ENCODE data around the gene SCGB1D1. TPM values are rescaled to one million over a fixed set of nuclear protein-coding genes. Genes with fewer than 3 reads are reported as not detected.

Gene SCGB1D1
- total RNA-seq, 2 donors from 2014 or later: not detected

- no peaks in the 10 kb centered on the region for H3K36me3 ChIP-seq
- no peak for DNase-seq (ENCODE audit: low spot score)
- H3K9me3 ChIP-seq: peaks cover 14 to 32% of the 10 kb centered on the region in 2 donors
- TF ChIP-seq, protein P1, sequence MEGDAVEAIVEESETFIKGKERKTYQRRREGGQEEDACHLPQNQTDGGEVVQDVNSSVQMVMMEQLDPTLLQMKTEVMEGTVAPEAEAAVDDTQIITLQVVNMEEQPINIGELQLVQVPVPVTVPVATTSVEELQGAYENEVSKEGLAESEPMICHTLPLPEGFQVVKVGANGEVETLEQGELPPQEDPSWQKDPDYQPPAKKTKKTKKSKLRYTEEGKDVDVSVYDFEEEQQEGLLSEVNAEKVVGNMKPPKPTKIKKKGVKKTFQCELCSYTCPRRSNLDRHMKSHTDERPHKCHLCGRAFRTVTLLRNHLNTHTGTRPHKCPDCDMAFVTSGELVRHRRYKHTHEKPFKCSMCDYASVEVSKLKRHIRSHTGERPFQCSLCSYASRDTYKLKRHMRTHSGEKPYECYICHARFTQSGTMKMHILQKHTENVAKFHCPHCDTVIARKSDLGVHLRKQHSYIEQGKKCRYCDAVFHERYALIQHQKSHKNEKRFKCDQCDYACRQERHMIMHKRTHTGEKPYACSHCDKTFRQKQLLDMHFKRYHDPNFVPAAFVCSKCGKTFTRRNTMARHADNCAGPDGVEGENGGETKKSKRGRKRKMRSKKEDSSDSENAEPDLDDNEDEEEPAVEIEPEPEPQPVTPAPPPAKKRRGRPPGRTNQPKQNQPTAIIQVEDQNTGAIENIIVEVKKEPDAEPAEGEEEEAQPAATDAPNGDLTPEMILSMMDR (IDR thresholded peaks at IDR 0.05): no peak
- no peak overlapping the region for H3K4me3 ChIP-seq
- H3K27ac ChIP-seq: no peak overlapping the region
- no peaks in the 10 kb centered on the region for H3K4me1 ChIP-seq
- no peaks in the 10 kb centered on the region for H3K27me3 ChIP-seq
Measured at GRCh38 chr11:62221498-62221897, 31.5 kb downstream of the SCGB1D1 start.

- Histone ChIP-seq H3K4me3 (no peak overlapping the region), H3K27me3 (no peaks in the 10 kb centered on the region), H3K9me3 (peaks cover 14 to 32% of the 10 kb centered on the region in 2 donors), H3K27ac (no peak overlapping the region), H3K4me1 (no peaks in the 10 kb centered on the region), H3K36me3 (no peaks in the 10 kb centered on the region)
- TF ChIP-seq, protein P1 (IDR thresholded peaks at IDR 0.05): no peak
- no peak for DNase-seq (ENCODE audit: low spot score)
Measured at GRCh38 chr11:62223095-62223494, 33.1 kb downstream of the SCGB1D1 start.

- Histone ChIP-seq H3K27ac (no peak overlapping the region), H3K9me3 (no peaks in the 10 kb centered on the region), H3K4me3 (no peak overlapping the region), H3K4me1 (no peaks in the 10 kb centered on the region), H3K36me3 (no peaks in the 10 kb centered on the region), H3K27me3 (no peaks in the 10 kb centered on the region)
- DNase-seq (ENCODE audit: low spot score): no peak
- TF ChIP-seq, protein P1 (IDR thresholded peaks at IDR 0.05): no peak
Measured at GRCh38 chr11:62233730-62234129, 43.7 kb downstream of the SCGB1D1 start.

DNA sequence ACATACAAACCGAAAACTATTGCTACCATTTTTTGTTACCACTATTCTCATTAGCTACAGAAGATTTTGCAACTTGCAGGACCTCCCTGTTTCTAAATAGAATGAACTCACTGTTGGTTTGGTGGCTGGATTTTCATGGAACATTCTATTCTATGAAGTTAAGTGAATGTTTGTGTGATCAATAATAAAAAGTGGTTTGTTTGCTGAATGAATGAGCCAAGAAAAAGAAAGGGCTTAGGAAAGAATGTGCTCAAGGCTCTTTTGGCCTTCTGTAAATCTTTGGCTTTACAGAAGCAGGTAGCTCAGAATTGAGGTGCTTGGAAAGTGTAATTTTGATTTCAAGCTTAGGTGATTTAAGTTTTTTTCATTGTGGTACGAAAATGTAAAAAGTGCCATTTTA lies 46.2 kb downstream of the SCGB1D1 start:
- no peaks in the 10 kb centered on the region for H3K36me3 ChIP-seq
- H3K27ac ChIP-seq: no peak overlapping the region
- H3K27me3 ChIP-seq: no peaks in the 10 kb centered on the region
- TF ChIP-seq, protein P1 (IDR thresholded peaks at IDR 0.05): no peak
- no peak for DNase-seq (ENCODE audit: low spot score)
- H3K9me3 ChIP-seq: no peaks in the 10 kb centered on the region
- no peak overlapping the region for H3K4me3 ChIP-seq
- no peaks in the 10 kb centered on the region for H3K4me1 ChIP-seq

DNA sequence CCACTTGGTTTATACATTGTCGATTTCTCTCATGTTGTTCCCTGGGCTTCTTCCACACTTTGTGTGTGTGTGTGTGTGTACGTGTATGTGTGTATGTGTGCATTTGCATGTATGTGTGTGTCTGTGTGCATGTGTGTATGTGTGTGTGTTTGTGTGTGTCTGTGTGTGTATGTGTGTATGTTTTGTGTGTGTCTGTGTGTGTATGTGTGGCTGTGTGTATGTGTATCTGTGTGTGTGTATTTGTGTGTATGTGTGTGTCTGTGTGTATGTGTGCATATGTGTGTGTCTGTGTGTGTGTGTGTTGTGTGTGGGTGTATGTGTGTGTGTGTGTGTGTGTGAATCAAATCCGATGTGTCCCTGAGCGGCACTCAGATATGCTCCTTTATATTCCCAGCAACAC lies 47.5 kb downstream of the SCGB1D1 start:
- Histone ChIP-seq H3K27me3 (no peaks in the 10 kb centered on the region), H3K27ac (no peak overlapping the region), H3K4me3 (no peak overlapping the region), H3K4me1 (peaks cover 0 to 4% of the 10 kb centered on the region in 2 donors), H3K9me3 (no peaks in the 10 kb centered on the region), H3K36me3 (no peaks in the 10 kb centered on the region)
- no peak for DNase-seq (ENCODE audit: low spot score)
- TF ChIP-seq, protein P1 (IDR thresholded peaks at IDR 0.05): no peak

DNA sequence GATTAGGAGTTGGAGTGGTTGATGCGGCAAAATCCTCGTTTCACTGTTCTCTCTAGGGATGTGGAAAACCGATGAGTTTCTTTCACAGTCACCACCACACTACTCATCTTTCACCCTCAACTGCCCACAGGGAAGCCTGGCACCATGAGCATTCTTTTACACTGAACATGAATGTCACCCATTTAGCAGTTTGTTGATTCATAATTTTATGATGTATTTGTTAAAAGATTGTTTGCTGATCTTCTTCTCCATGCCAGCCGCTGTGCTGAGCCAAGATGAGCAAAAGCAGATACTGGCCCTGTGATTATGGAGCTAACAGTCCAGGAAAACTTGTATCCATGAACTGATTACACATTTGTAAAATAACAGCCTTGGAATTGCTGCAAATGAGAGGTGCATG lies 48.1 kb downstream of the SCGB1D1 start:
- DNase-seq (ENCODE audit: low spot score): no peak
- no peak overlapping the region for H3K4me3 ChIP-seq
- H3K36me3 ChIP-seq: no peaks in the 10 kb centered on the region
- H3K4me1 ChIP-seq: peaks cover 0 to 5% of the 10 kb centered on the region in 2 donors
- no peak overlapping the region for H3K27ac ChIP-seq
- H3K27me3 ChIP-seq: no peaks in the 10 kb centered on the region
- TF ChIP-seq, protein P1 (IDR thresholded peaks at IDR 0.05): no peak
- no peaks in the 10 kb centered on the region for H3K9me3 ChIP-seq
